Measurements from ENCODE around the gene RGP1.

The RGP1 gene

GRCh38 chr9:35748242-35748857 is 737 bp upstream of the RGP1 start:
- peak; percentile 22 for DNase-seq

- peak; percentile 56 for DNase-seq
These were observed 598 bp downstream of the RGP1 start for GRCh38 chr9:35749515-35750255.

- DNase-seq, result no peak
These were observed 1.1 kb downstream of the RGP1 start for GRCh38 chr9:35750256-35750531.

- no peak for DNase-seq
These were observed 4.4 kb downstream of the RGP1 start for GRCh38 chr9:35753466-35753865.

- no peak for DNase-seq
These were observed 5.2 kb downstream of the RGP1 start, which contains the start of gene MSMP for GRCh38 chr9:35754264-35754663. MSMP (minus strand) TSS chr9:35754276; CDS start chr9:35754129, 147 bp downstream.

- DNase-seq, result no peak
These were observed 6.0 kb downstream of the RGP1 start for GRCh38 chr9:35755071-35755470.

- peak; percentile 81 for DNase-seq
These were observed 7.5 kb downstream of the RGP1 start for GRCh38 chr9:35756275-35757225.

GRCh38 chr9:35757226-35757891 is 8.3 kb downstream of the RGP1 start:
- no peak for DNase-seq

- no peak for DNase-seq
These were observed 8.8 kb downstream of the RGP1 start for GRCh38 chr9:35757892-35758275.

GRCh38 chr9:35758475-35759050 is 9.5 kb downstream of the RGP1 start:
- DNase-seq, result no peak

- no peak for DNase-seq
These were observed 10.7 kb downstream of the RGP1 start for GRCh38 chr9:35759795-35760194.

- DNase-seq, result no peak
These were observed 11.6 kb downstream of the RGP1 start for GRCh38 chr9:35760651-35761050.

GRCh38 chr9:35763181-35763580 is 14.1 kb downstream of the RGP1 start:
- no peak for DNase-seq

- DNase-seq, result no peak
These were observed 14.7 kb downstream of the RGP1 start for GRCh38 chr9:35763803-35764202.

- DNase-seq, result no peak
These were observed 17.9 kb downstream of the RGP1 start for GRCh38 chr9:35766997-35767396.

- no peak for DNase-seq
These were observed 18.4 kb downstream of the RGP1 start for GRCh38 chr9:35767458-35767857.

GRCh38 chr9:35769763-35770162 is 20.7 kb downstream of the RGP1 start:
- no peak for DNase-seq

GRCh38 chr9:35771075-35771433 is 22.0 kb downstream of the RGP1 start:
- DNase-seq, result no peak

- DNase-seq, result no peak
These were observed 22.4 kb downstream of the RGP1 start for GRCh38 chr9:35771534-35771933.

GRCh38 chr9:35771943-35772342 is 22.9 kb downstream of the RGP1 start:
- no peak for DNase-seq

GRCh38 chr9:35774907-35775635 is 26.0 kb downstream of the RGP1 start:
- DNase-seq, result no peak

GRCh38 chr9:35776018-35776417 is 26.9 kb downstream of the RGP1 start:
- no peak for DNase-seq
